GM21423 (cell line): Measurements from ENCODE around the gene RNF121.

Experiments used
- ATAC-seq: cut with Tn5 transposase; IDR thresholded peaks from one replicate; pipeline ENCODE4 v1.9.1; 2021; ENCODE audit warnings: mild to moderate bottlenecking, moderate library complexity; ENCODE audit not compliant: unreplicated experiment

RNF121 gene

GRCh38 chr11:71933141-71933933, 4.5 kb downstream of the RNF121 start:
- ATAC-seq, result no peak

- ATAC-seq, result no peak
Measured at GRCh38 chr11:71934213-71934612, 5.4 kb downstream of the RNF121 start.

GRCh38 chr11:71935338-71935925, 6.6 kb downstream of the RNF121 start:
- no peak for ATAC-seq

- no peak for ATAC-seq
Measured at GRCh38 chr11:71936825-71937224, 8.0 kb downstream of the RNF121 start.

GRCh38 chr11:71937826-71938225, 9.0 kb downstream of the RNF121 start:
- ATAC-seq, result no peak

GRCh38 chr11:71940561-71941219, 11.8 kb downstream of the RNF121 start:
- no peak for ATAC-seq

GRCh38 chr11:71946144-71946571, 17.3 kb downstream of the RNF121 start:
- ATAC-seq, result no peak

- ATAC-seq, result no peak
Measured at GRCh38 chr11:71947498-71947897, 18.7 kb downstream of the RNF121 start.

- ATAC-seq, result no peak
Measured at GRCh38 chr11:71948314-71949027, 19.6 kb downstream of the RNF121 start.

- ATAC-seq, result no peak
Measured at GRCh38 chr11:71949034-71949433, 20.2 kb downstream of the RNF121 start.

GRCh38 chr11:71951741-71952310, 23.0 kb downstream of the RNF121 start:
- no peak for ATAC-seq

GRCh38 chr11:71955898-71956456, 27.1 kb downstream of the RNF121 start:
- no peak for ATAC-seq

- peak; percentile 87 for ATAC-seq
Measured at GRCh38 chr11:71962428-71963038, 33.7 kb downstream of the RNF121 start.

- ATAC-seq, result no peak
Measured at GRCh38 chr11:71963468-71963867, 34.6 kb downstream of the RNF121 start.

- ATAC-seq, result no peak
Measured at GRCh38 chr11:71964641-71965040, 35.8 kb downstream of the RNF121 start.

- ATAC-seq, result no peak
Measured at GRCh38 chr11:71971680-71972079, 42.8 kb downstream of the RNF121 start.

GRCh38 chr11:71976551-71976950, 47.7 kb downstream of the RNF121 start:
- no peak for ATAC-seq

GRCh38 chr11:71977090-71977489, 48.2 kb downstream of the RNF121 start:
- no peak for ATAC-seq

GRCh38 chr11:71977743-71978418, 49.0 kb downstream of the RNF121 start:
- ATAC-seq, result no peak

- no peak for ATAC-seq
Measured at GRCh38 chr11:71979094-71979493, 50.2 kb downstream of the RNF121 start.
